Measurements from ENCODE around the gene ATP8A2.

The ATP8A2 gene

DNA sequence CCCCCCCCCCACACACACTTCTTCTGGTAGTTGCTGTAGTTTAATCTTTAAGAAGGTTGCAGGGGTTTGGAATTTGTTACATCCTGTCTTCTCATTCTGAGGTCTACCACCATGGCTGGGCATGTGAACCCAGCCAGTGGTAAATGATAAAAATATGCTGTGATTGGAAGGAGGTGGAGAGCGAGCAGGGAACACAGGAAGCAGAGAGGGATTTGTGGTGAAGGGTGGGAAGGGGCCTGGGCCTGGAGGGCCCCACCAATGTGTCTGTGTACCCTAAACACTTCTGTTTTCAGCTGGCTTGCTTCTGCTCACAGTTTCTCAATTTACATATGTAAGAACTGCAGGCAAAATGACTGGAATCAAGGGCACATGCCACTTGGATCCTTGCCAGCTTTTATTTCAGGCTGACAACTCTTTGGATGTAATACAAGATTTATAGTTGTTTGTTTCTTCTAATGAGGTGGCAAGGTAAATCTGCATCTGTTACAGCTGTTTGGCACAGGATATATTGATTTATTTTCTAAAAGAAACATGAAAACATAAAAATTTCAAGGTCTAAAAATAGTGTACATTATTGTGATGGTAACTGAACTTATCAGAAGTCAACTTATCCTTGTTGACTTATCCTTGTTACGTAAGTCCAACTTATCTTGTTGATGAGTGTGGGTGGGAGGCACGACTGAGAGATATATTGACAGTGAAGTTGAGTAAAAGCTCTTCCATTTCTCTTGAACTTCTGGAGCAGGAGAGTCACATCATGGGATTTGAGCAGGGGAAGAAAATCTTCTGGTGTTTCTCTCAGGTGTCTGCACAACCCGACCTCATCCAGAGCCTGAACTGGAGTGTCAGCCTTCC, 366.8 kb downstream of the ATP8A2 start:
- no peak for ATAC-seq

- ATAC-seq: no peak
These were observed 367.6 kb downstream of the ATP8A2 start for GRCh38 chr13:25739376-25739775.

GRCh38 chr13:25741796-25742195, 370.0 kb downstream of the ATP8A2 start:
- no peak for ATAC-seq

GRCh38 chr13:25742220-25742619, 370.4 kb downstream of the ATP8A2 start:
- no peak for ATAC-seq

- no peak for ATAC-seq
These were observed 371.6 kb downstream of the ATP8A2 start for GRCh38 chr13:25743421-25743820.

DNA sequence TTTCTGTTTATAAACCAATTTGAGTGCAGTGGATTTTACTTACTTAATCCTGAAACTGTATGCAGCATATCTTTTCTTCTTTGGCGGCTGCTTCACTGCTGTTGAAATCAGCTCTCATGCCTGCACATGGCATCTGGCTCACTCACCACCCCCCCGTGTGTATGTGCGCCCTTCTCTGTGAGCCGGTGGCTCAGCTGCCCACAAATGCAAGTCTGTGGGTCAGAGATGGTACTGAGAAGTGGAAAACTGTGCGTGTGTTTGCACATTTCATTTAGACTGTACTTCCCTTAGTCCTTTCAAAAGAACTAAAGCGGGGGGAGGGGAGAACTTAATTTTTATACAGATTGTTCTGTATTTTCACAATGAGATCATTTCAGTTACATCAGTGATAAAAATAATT, 372.4 kb downstream of the ATP8A2 start:
- no peak for ATAC-seq

DNA sequence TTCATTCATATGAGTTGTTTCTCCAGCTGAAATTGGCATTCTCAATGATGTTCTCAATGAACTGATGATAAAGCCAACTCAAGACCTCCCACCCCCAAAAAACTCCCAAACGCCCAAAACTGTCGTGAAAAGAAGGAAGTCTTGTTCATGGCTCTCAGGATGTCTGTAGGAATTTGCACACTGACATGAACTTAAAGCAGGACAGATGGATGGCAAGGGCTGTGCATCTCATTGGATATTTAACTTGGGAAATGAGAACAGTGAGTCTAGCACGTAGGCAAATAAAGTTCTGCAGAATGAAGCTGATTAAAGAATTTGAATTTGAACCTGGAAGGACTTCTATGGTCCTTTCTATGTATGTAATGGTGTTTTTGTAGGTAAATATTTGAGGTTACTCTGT, 374.4 kb downstream of the ATP8A2 start:
- ATAC-seq: no peak

- no peak for ATAC-seq
These were observed 381.3 kb downstream of the ATP8A2 start for GRCh38 chr13:25752957-25753551.

DNA sequence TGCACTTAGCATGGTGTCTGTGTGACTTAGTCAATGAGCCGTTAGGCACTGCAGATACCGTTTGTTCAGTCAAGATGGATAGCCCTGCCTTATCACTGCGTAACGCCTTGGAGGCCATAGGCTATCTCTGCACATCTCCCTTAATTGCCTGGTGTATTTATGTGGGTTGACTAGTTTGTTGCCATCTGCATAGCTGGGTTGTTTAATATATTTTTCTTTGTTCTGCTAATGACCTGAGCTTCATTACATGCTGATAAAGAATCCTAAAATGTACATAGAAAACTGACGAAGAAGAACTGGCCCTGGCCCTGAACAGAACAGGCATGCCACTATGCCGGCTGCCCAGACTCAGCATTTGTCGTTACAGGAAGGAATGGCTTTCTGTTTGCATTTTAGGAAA, 382.2 kb downstream of the ATP8A2 start:
- no peak for ATAC-seq

DNA sequence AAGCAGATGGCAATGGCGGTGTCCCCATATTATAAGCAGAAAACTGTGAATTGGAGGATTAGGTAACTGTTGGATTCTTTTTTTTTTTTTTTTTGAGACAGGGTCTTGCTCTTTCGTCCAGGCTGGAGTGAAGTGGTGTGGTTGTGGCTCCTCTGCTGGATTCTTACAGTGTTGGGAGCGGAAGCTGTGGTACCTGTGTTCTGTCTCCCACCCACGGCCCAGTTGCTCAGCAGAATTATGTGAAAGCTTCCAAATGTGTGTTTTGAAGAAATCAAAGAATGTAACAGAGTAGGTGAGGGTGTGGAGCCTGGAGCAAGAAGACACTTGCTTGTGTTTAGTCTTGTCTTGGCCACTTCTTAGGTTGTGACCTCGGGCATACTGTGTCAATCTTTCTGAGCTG, 384.5 kb downstream of the ATP8A2 start:
- ATAC-seq: no peak

GRCh38 chr13:25756912-25757311, 385.1 kb downstream of the ATP8A2 start:
- no peak for ATAC-seq

GRCh38 chr13:25761041-25761440, 389.3 kb downstream of the ATP8A2 start:
- ATAC-seq: no peak

GRCh38 chr13:25762281-25762680, 390.5 kb downstream of the ATP8A2 start:
- peak; percentile 63 to 66 for ATAC-seq

GRCh38 chr13:25762795-25763377, 391.1 kb downstream of the ATP8A2 start:
- ATAC-seq: peak; percentile 45 to 46

DNA sequence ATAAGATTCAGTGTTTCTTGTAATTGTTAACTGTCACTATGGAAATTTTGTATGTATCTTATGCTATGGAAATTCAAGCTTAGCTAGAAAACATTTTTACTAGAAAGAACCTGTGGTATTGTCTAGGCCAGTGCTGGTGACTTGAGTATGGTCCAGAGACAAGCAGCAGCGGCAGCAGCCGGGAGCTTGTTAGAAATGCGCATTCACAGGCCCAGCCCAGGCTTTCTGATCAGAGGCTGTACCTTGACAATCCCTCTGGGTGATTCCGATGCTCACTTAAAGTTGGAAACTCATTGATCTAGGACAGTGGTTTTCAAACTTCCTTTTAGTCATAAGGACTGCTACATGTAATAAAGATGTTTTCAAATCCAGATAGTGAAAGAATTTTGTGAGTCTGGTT, 392.6 kb downstream of the ATP8A2 start:
- ATAC-seq: no peak

GRCh38 chr13:25765266-25765665, 393.5 kb downstream of the ATP8A2 start:
- ATAC-seq: no peak

- ATAC-seq: no peak
These were observed 394.8 kb downstream of the ATP8A2 start for GRCh38 chr13:25766576-25766975.

- no peak for ATAC-seq
These were observed 395.2 kb downstream of the ATP8A2 start for GRCh38 chr13:25766991-25767390.

GRCh38 chr13:25768376-25768775, 396.6 kb downstream of the ATP8A2 start:
- ATAC-seq: no peak

DNA sequence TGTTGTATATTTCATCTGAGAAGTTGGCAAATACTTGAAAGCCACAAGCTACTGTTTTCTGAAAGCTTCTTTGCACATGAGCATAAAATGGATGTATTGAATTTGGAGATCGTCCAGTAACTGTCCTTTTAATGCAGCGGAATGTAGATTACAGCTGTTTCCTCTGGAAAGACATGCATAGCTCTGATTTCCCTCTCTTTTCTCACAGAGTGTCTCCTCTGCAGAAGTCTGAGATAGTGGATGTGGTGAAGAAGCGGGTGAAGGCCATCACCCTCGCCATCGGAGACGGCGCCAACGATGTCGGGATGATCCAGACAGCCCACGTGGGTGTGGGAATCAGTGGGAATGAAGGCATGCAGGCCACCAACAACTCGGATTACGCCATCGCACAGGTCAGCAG, 397.1 kb downstream of the ATP8A2 start:
- ATAC-seq: no peak

GRCh38 chr13:25770601-25771000, 398.8 kb downstream of the ATP8A2 start:
- ATAC-seq: no peak

GRCh38 chr13:25771202-25771601, 399.4 kb downstream of the ATP8A2 start:
- ATAC-seq: no peak

DNA sequence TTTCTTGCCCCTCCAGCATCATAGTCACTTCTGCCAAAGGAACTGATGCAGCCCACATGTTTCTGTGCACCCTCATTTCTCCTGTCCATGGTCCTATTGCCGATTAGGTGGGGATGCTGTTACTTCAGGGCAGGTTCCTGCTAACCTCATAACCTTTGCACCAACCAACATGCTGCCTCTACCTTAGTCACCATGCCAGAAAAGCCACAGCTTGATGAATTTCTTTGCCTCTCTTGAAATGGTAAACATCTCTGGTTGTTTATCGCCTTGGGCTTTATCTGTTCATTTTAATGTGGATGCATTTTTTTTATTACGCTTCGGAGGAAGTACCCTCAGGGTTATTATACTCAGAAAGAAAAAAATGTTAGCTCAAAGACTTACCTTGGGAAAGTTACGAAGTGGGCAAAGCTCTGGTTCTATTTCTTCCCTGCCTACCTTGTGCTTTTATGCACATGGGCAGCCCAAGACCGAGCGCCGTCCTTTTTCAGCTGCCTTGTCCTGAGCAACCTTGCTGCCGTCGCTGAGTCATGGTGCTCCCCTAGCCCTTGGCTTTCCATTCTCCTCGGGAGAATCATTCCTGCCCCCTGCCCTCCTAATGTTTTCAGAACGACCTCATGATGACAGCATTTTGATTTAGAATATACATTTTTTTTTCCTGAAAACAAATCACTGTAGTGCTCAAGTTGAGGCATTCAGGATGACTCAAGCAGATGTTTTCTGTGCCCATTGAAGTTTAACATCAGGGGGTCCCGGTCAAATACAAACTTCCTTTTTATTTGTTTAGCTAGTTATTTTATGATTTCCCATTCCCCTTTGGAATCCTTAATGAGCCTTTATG, 400.1 kb downstream of the ATP8A2 start:
- no peak for ATAC-seq
